Activated T-cell treated with anti-CD3 and anti-CD28 coated beads, Interleukin-2, amount 50 U/mL, for 4 hours (primary cell): ENCODE data around the gene LRRC8E. TPM values are rescaled to one million over a fixed set of nuclear protein-coding genes. Genes with fewer than 3 reads are reported as not detected.
"Not testable (repeated sequence)": the region's sequence is repeated elsewhere in the genome, so short reads cannot be mapped to it uniquely, and the experiment has no call there.

Experiments used
- ATAC-seq, 2 donors: fragments of 200-7000 bp; cut with Tn5 transposase; one replicate each; pipeline ENCODE4 v1.10.0; 2021
- DNase-seq: peaks from one replicate; pipeline ENCODE4 v3.0.0-alpha.2; 2020
- H3K27me3 Mint-ChIP-seq: one replicate; pipeline ENCODE4 v1.8.0; 2021; ENCODE audit warnings: low read depth, mixed read lengths
- H3K36me3 Mint-ChIP-seq: one replicate; pipeline ENCODE4 v1.8.0; 2022; ENCODE audit warnings: mixed read lengths; ENCODE audit not compliant: insufficient read depth
- H3K4me1 Mint-ChIP-seq: one replicate; pipeline ENCODE4 v1.8.0; 2021; ENCODE audit warnings: low read depth, mixed read lengths
- H3K4me3 Mint-ChIP-seq: one replicate; pipeline ENCODE4 v1.8.0; 2021; ENCODE audit warnings: mild to moderate bottlenecking, moderate library complexity, mixed read lengths
- H3K9me3 Mint-ChIP-seq: one replicate; pipeline ENCODE4 v1.8.0; 2021; ENCODE audit warnings: mixed read lengths
- total RNA-seq, 3 donors: library from RNA; stranded (reverse); gene quantifications; one replicate each; pipeline ENCODE4 v1.2.1, GENCODE V29; 2021

LRRC8E gene
- total RNA-seq, 3 donors from 2014 or later: 0.05 TPM; not detected in 2

GRCh38 chr19:7879836-7880235, 8.5 kb upstream of the LRRC8E start:
- no peak for ATAC-seq
- Mint-ChIP-seq H3K4me3 (no peak overlapping the region), H3K4me1 (no peaks in the 10 kb centered on the region), H3K36me3 (no peaks in the 10 kb centered on the region), H3K27me3 (peaks cover 3% of the 10 kb centered on the region), H3K9me3 (no peaks in the 10 kb centered on the region)
- DNase-seq: no peak

- DNase-seq (no peak), ATAC-seq (no peak)
- H3K4me3 Mint-ChIP-seq: no peak overlapping the region
- H3K4me1 Mint-ChIP-seq: no peaks in the 10 kb centered on the region
- H3K27me3 Mint-ChIP-seq: no peaks in the 10 kb centered on the region
- no peaks in the 10 kb centered on the region for H3K36me3 Mint-ChIP-seq
- H3K9me3 Mint-ChIP-seq: no peaks in the 10 kb centered on the region
Observed at GRCh38 chr19:7881910-7882309, 6.4 kb upstream of the LRRC8E start.

GRCh38 chr19:7883105-7883504, 5.2 kb upstream of the LRRC8E start:
- Mint-ChIP-seq H3K36me3 (no peaks in the 10 kb centered on the region), H3K9me3 (no peaks in the 10 kb centered on the region), H3K4me3 (no peak overlapping the region), H3K4me1 (no peaks in the 10 kb centered on the region), H3K27me3 (peaks cover 8% of the 10 kb centered on the region)
- no peak for DNase-seq
- no peak for ATAC-seq

GRCh38 chr19:7883796-7884570, 4.3 kb upstream of the LRRC8E start:
- DNase-seq (no peak), ATAC-seq (no peak)
- Mint-ChIP-seq H3K27me3 (peaks cover 12% of the 10 kb centered on the region), H3K9me3 (no peaks in the 10 kb centered on the region), H3K36me3 (no peaks in the 10 kb centered on the region), H3K4me1 (no peaks in the 10 kb centered on the region), H3K4me3 (no peak overlapping the region)

- ATAC-seq: no peak
- H3K4me3 Mint-ChIP-seq: no peak overlapping the region
- peaks cover 18% of the 10 kb centered on the region for H3K27me3 Mint-ChIP-seq
- no peak for DNase-seq
- H3K36me3 Mint-ChIP-seq: no peaks in the 10 kb centered on the region
- no peaks in the 10 kb centered on the region for H3K4me1 Mint-ChIP-seq
- no peaks in the 10 kb centered on the region for H3K9me3 Mint-ChIP-seq
Observed at GRCh38 chr19:7885818-7886217, 2.5 kb upstream of the LRRC8E start.

GRCh38 chr19:7887408-7888144, 734 bp upstream of the LRRC8E start:
- peaks cover 23% of the 10 kb centered on the region for H3K27me3 Mint-ChIP-seq
- no peak for ATAC-seq

GRCh38 chr19:7888826-7889217, 512 bp downstream of the LRRC8E start:
- H3K36me3 Mint-ChIP-seq: no peaks in the 10 kb centered on the region
- no peak overlapping the region for H3K4me3 Mint-ChIP-seq
- no peaks in the 10 kb centered on the region for H3K4me1 Mint-ChIP-seq
- H3K9me3 Mint-ChIP-seq: no peaks in the 10 kb centered on the region
- DNase-seq: no peak
- no peak for ATAC-seq
- H3K27me3 Mint-ChIP-seq: peaks cover 25% of the 10 kb centered on the region

More at GRCh38 chr19:7887408-7888144, 734 bp upstream of the LRRC8E start:
- Mint-ChIP-seq H3K4me1 (no peaks in the 10 kb centered on the region), H3K9me3 (no peaks in the 10 kb centered on the region), H3K36me3 (no peaks in the 10 kb centered on the region), H3K4me3 (no peak overlapping the region)
- DNase-seq: no peak

GRCh38 chr19:7893362-7894101, 5.2 kb downstream of the LRRC8E start:
- not testable (repeated sequence) for H3K36me3 Mint-ChIP-seq, ATAC-seq, H3K4me1 Mint-ChIP-seq, H3K4me3 Mint-ChIP-seq, H3K9me3 Mint-ChIP-seq, DNase-seq
- peaks cover 32% of the 10 kb centered on the region for H3K27me3 Mint-ChIP-seq

- Mint-ChIP-seq H3K9me3 (no peaks in the 10 kb centered on the region), H3K4me1 (no peaks in the 10 kb centered on the region), H3K27me3 (peaks cover 23% of the 10 kb centered on the region), H3K4me3 (no peak overlapping the region), H3K36me3 (no peaks in the 10 kb centered on the region)
- ATAC-seq: no peak
- DNase-seq: no peak
Observed at GRCh38 chr19:7894612-7895309, 6.5 kb downstream of the LRRC8E start.

GRCh38 chr19:7895565-7895964, 7.3 kb downstream of the LRRC8E start:
- peaks cover 23% of the 10 kb centered on the region for H3K27me3 Mint-ChIP-seq
- H3K9me3 Mint-ChIP-seq: no peaks in the 10 kb centered on the region
- H3K4me1 Mint-ChIP-seq: no peaks in the 10 kb centered on the region
- H3K36me3 Mint-ChIP-seq: no peaks in the 10 kb centered on the region
- no peak overlapping the region for H3K4me3 Mint-ChIP-seq
- ATAC-seq (no peak), DNase-seq (no peak)

- DNase-seq: no peak
- Mint-ChIP-seq H3K4me1 (no peaks in the 10 kb centered on the region), H3K27me3 (peaks cover 18% of the 10 kb centered on the region), H3K36me3 (no peaks in the 10 kb centered on the region), H3K9me3 (no peaks in the 10 kb centered on the region), H3K4me3 (no peak overlapping the region)
- no peak for ATAC-seq
Observed at GRCh38 chr19:7897292-7897691, 9.0 kb downstream of the LRRC8E start.

- Mint-ChIP-seq H3K27me3 (peaks cover 14% of the 10 kb centered on the region), H3K4me1 (peaks cover 2% of the 10 kb centered on the region), H3K36me3 (no peaks in the 10 kb centered on the region), H3K9me3 (no peaks in the 10 kb centered on the region), H3K4me3 (no peak overlapping the region)
- ATAC-seq: no peak
- DNase-seq: no peak
Observed at GRCh38 chr19:7898967-7899366, 10.7 kb downstream of the LRRC8E start.

GRCh38 chr19:7899751-7900378, 11.6 kb downstream of the LRRC8E start:
- H3K36me3 Mint-ChIP-seq: no peaks in the 10 kb centered on the region
- no peak for ATAC-seq
- H3K27me3 Mint-ChIP-seq: peaks cover 6% of the 10 kb centered on the region
- no peaks in the 10 kb centered on the region for H3K9me3 Mint-ChIP-seq
- H3K4me3 Mint-ChIP-seq: no peak overlapping the region
- DNase-seq: no peak
- peaks cover 7% of the 10 kb centered on the region for H3K4me1 Mint-ChIP-seq
